NB4 (cell line): ENCODE measurements around the gene EDC3.

Experiments
- MYC ChIP-seq: IDR thresholded peaks from 2 replicates; pipeline ENCODE4 v1.6.1; 2011; ENCODE audit warnings: low read depth, low read length
- POLR2A ChIP-seq: IDR thresholded peaks from 2 replicates; pipeline ENCODE4 v1.6.1; 2011; ENCODE audit warnings: mild to moderate bottlenecking; ENCODE audit not compliant: insufficient read length; ENCODE audit errors: extremely low read depth
- TF ChIP-seq, protein P1 (sequence below): IDR thresholded peaks from one replicate; pipeline ENCODE4 v1.5.1; 2012; ENCODE audit warnings: low read depth, low read length
- TF ChIP-seq, protein P2 (sequence below): IDR thresholded peaks from 2 replicates; pipeline ENCODE4 v1.6.1; 2011; ENCODE audit warnings: low read depth, low read length

DNA sequence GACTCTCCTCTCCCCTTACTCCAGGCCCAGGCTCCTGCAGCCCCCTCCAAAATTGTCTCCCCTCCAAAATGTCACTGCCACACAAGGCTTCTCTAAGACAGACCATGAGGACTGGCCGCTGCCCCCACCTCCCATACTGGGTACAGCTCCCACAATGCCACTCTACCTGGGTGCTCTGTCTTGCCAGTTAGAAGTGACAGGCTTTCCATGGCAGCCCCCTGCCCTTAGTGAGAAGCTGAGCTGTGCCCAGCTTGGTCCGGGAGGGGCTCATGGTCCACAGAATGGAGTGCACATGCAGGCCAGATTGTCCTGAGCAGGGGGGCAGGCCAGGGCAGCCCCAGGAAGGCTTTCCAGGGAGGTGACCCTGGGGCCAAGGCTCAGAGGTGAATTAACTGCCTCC is 83.1 kb downstream of the EDC3 start:
- TF ChIP-seq POLR2A: no peak
- TF ChIP-seq, protein P1, sequence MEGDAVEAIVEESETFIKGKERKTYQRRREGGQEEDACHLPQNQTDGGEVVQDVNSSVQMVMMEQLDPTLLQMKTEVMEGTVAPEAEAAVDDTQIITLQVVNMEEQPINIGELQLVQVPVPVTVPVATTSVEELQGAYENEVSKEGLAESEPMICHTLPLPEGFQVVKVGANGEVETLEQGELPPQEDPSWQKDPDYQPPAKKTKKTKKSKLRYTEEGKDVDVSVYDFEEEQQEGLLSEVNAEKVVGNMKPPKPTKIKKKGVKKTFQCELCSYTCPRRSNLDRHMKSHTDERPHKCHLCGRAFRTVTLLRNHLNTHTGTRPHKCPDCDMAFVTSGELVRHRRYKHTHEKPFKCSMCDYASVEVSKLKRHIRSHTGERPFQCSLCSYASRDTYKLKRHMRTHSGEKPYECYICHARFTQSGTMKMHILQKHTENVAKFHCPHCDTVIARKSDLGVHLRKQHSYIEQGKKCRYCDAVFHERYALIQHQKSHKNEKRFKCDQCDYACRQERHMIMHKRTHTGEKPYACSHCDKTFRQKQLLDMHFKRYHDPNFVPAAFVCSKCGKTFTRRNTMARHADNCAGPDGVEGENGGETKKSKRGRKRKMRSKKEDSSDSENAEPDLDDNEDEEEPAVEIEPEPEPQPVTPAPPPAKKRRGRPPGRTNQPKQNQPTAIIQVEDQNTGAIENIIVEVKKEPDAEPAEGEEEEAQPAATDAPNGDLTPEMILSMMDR: no peak
- TF ChIP-seq, protein P2, sequence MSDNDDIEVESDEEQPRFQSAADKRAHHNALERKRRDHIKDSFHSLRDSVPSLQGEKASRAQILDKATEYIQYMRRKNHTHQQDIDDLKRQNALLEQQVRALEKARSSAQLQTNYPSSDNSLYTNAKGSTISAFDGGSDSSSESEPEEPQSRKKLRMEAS: no peak
- no peak for TF ChIP-seq MYC
